H1 (cell line): Measurements from ENCODE around the gene GALR1. TPM values are rescaled to one million over a fixed set of nuclear protein-coding genes. Genes with fewer than 3 reads are reported as not detected.

ENCODE experiments used
- CTCF ChIA-PET: fragments of 300-600 bp; sonication (Branson Sonifier 250); formaldehyde crosslinking; loops from one replicate; lab custom pipeline; 2021; ENCODE audit not compliant: partially characterized antibody; lab: Charles Lee
- POLR2A ChIA-PET: fragments of 300-600 bp; sonication (Branson Sonifier 250); formaldehyde crosslinking; loops from one replicate; lab custom pipeline; 2021; ENCODE audit warnings: inconsistent platforms; ENCODE audit not compliant: partially characterized antibody; lab: Charles Lee
- DNase-seq, 2 experiments: peaks; one replicate each; pipeline versions ENCODE4 v3.0.0 to v3.0.0-alpha.2; 2010 to 2022; ENCODE audit warnings: low spot score in 2 of 2, low read depth in 1 of 2, mixed read lengths in 1 of 2
- FAIRE-seq: peaks from 2 replicates; lab custom pipeline; 2011; peaks lifted over from hg19 to GRCh38; lab: Jason Lieb, UNC
- H2AFZ ChIP-seq: 2 replicates; pipeline ENCODE4 v1.8.1; 2012; ENCODE audit warnings: low read length, inconsistent platforms
- H2AK5ac ChIP-seq: 2 replicates; pipeline ENCODE4 v1.6.1; 2013; ENCODE audit warnings: low read depth, low read length
- H2BK120ac ChIP-seq: replicated peaks from 2 replicates; pipeline ENCODE3; 2013; ENCODE audit warnings: low read depth, low read length, inconsistent platforms
- H2BK12ac ChIP-seq: 2 replicates; pipeline ENCODE4 v1.6.1; 2013; ENCODE audit warnings: low read depth, low read length
- H2BK15ac ChIP-seq: 2 replicates; pipeline ENCODE4 v1.6.1; 2013; ENCODE audit warnings: low read length
- H2BK20ac ChIP-seq: 2 replicates; pipeline ENCODE4 v1.6.1; 2013; ENCODE audit warnings: low read length
- H2BK5ac ChIP-seq: 2 replicates; pipeline ENCODE4 v1.6.1; 2013; ENCODE audit warnings: low read depth, low read length
- H3K14ac ChIP-seq: 2 replicates; pipeline ENCODE4 v1.6.1; 2013; ENCODE audit warnings: inconsistent platforms; ENCODE audit not compliant: insufficient read length
- H3K18ac ChIP-seq: 2 replicates; pipeline ENCODE4 v1.6.1; 2013; ENCODE audit warnings: low read length; ENCODE audit errors: extremely low read depth
- H3K23ac ChIP-seq: 2 replicates; pipeline ENCODE4 v1.6.1; 2013; ENCODE audit warnings: inconsistent platforms; ENCODE audit not compliant: insufficient read length
- H3K23me2 ChIP-seq: 2 replicates; pipeline ENCODE4 v1.6.1; 2013; ENCODE audit warnings: low read depth, low read length
- H3K27ac ChIP-seq: 2 replicates; pipeline ENCODE4 v1.6.1; 2011; ENCODE audit warnings: low read depth, low read length, inconsistent platforms
- H3K27me3 ChIP-seq, 4 experiments: replicated peaks in 1 of 4; 1 replicate in 1 of 4; 2 replicates in 3 of 4; pipeline versions ENCODE4 v1.6.1 to v1.8.1; 2011 to 2013; ENCODE audit warnings: low read length in 3 of 4, mild to moderate bottlenecking in 3 of 4, inconsistent platforms in 2 of 4, mixed read lengths in 2 of 4, moderate library complexity in 1 of 4; ENCODE audit not compliant: control insufficient read depth in 3 of 4, insufficient read depth in 3 of 4; ENCODE audit errors: extremely low read depth in 1 of 4
- H3K36me3 ChIP-seq, 4 experiments: 2 replicates each; pipeline versions ENCODE4 v1.6.1 to v1.8.1; 2011 to 2013; ENCODE audit warnings: mild to moderate bottlenecking in 4 of 4, low read length in 3 of 4, moderate library complexity in 2 of 4, control low read depth in 1 of 4, inconsistent platforms in 1 of 4; ENCODE audit not compliant: insufficient read depth in 4 of 4, control insufficient read depth in 2 of 4
- H3K4ac ChIP-seq: replicated peaks from 2 replicates; pipeline ENCODE3; 2013; ENCODE audit warnings: low read length, low read depth, mixed read lengths, inconsistent platforms; ENCODE audit not compliant: insufficient read length
- H3K4me1 ChIP-seq, 4 experiments: replicated peaks in 1 of 4; 1 replicate in 1 of 4; 2 replicates in 3 of 4; pipeline versions ENCODE4 v1.6.1 to v1.8.1; 2011 to 2013; ENCODE audit warnings: low read length in 3 of 4, inconsistent platforms in 2 of 4, mixed read lengths in 1 of 4; ENCODE audit not compliant: insufficient read depth in 4 of 4, control insufficient read depth in 3 of 4
- H3K4me2 ChIP-seq, 2 experiments: 2 replicates each; pipeline versions ENCODE4 v1.6.1 to v1.8.1; 2011 to 2013; ENCODE audit warnings: low read depth in 2 of 2, low read length in 2 of 2, control low read depth in 1 of 2, inconsistent platforms in 1 of 2, mild to moderate bottlenecking in 1 of 2; ENCODE audit not compliant: insufficient read depth in 1 of 2
- H3K4me3 ChIP-seq, 4 experiments: fragments of 200-600, 300-600 bp in 1 of 4; sonication (generic), shearing (Covaris generic), sonication (Bioruptor Twin) in 1 of 4; 2 replicates each; pipeline versions ENCODE4 v1.5.1 to v1.8.1; 2011 to 2016; ENCODE audit warnings: low read length in 4 of 4, low read depth in 3 of 4, control low read depth in 2 of 4, inconsistent platforms in 2 of 4, mild to moderate bottlenecking in 2 of 4, mixed read lengths in 1 of 4, moderate library complexity in 1 of 4; ENCODE audit not compliant: insufficient read depth in 2 of 4; ENCODE audit errors: extremely low read depth in 1 of 4
- H3K56ac ChIP-seq: replicated peaks from 2 replicates; pipeline ENCODE3; 2013; ENCODE audit warnings: low read depth, mild to moderate bottlenecking, mixed read lengths, low read length, inconsistent platforms; ENCODE audit not compliant: insufficient read length
- H3K79me1 ChIP-seq: 2 replicates; pipeline ENCODE4 v1.6.1; 2013; ENCODE audit warnings: low read depth, low read length, control low read depth
- H3K79me2 ChIP-seq, 2 experiments: 2 replicates each; pipeline versions ENCODE4 v1.6.1 to v1.8.1; 2012 to 2013; ENCODE audit warnings: low read length in 2 of 2, mild to moderate bottlenecking in 2 of 2, inconsistent platforms in 1 of 2; ENCODE audit not compliant: insufficient read depth in 2 of 2, control insufficient read depth in 1 of 2
- H3K9ac ChIP-seq, 4 experiments: replicated peaks in 1 of 4; 1 replicate in 1 of 4; 2 replicates in 3 of 4; pipeline versions ENCODE4 v1.6.1 to v1.8.1; 2011 to 2013; ENCODE audit warnings: low read depth in 3 of 4, low read length in 3 of 4, control low read depth in 2 of 4, mild to moderate bottlenecking in 2 of 4, moderate library complexity in 2 of 4, inconsistent platforms in 1 of 4; ENCODE audit errors: extremely low read depth in 1 of 4
- H3K9me3 ChIP-seq, 2 experiments: 2 replicates each; pipeline versions ENCODE4 v1.6.1 to v1.8.1; 2012 to 2013; ENCODE audit warnings: mild to moderate bottlenecking in 2 of 2, moderate library complexity in 2 of 2, control low read depth in 1 of 2, inconsistent platforms in 1 of 2, low read depth in 1 of 2, low read length in 1 of 2, mixed read lengths in 1 of 2; ENCODE audit not compliant: insufficient read depth in 2 of 2
- H4K20me1 ChIP-seq, 2 experiments: replicated peaks in 1 of 2; 2 replicates each; pipeline versions ENCODE3 to v1.8.1; 2011 to 2013; ENCODE audit warnings: inconsistent platforms in 2 of 2, low read length in 2 of 2, mild to moderate bottlenecking in 1 of 2; ENCODE audit not compliant: insufficient read depth in 2 of 2, control insufficient read depth in 1 of 2
- H4K5ac ChIP-seq: 2 replicates; pipeline ENCODE4 v1.6.1; 2013; ENCODE audit warnings: low read length, low read depth, mixed read lengths, inconsistent platforms; ENCODE audit not compliant: insufficient read length
- H4K8ac ChIP-seq: 2 replicates; pipeline ENCODE4 v1.8.0; 2013; ENCODE audit warnings: mild to moderate bottlenecking, moderate library complexity, low read length, inconsistent platforms; ENCODE audit not compliant: insufficient read depth; ENCODE audit errors: extremely low read depth
- H4K91ac ChIP-seq: replicated peaks from 2 replicates; pipeline ENCODE3; 2013; ENCODE audit warnings: low read length, mixed read lengths, inconsistent platforms; ENCODE audit not compliant: insufficient read length
- FOSL1 ChIP-seq: IDR thresholded peaks from 2 replicates; pipeline ENCODE4 v1.6.1; 2011; ENCODE audit warnings: mild to moderate bottlenecking, low read depth, low read length, moderate library complexity; ENCODE audit not compliant: insufficient read depth
- GTF2F1 ChIP-seq: IDR thresholded peaks from 2 replicates; pipeline ENCODE4 v1.6.1; 2012; ENCODE audit warnings: low read depth, low read length, improper control_type of control experiment, borderline replicate concordance
- HDAC2 ChIP-seq, 2 experiments: fragments of 300-600 bp in 1 of 2; sonication (generic) in 1 of 2; IDR thresholded peaks; 2 replicates each; pipeline ENCODE4 v1.6.1; 2011 to 2012; ENCODE audit warnings: low read depth in 2 of 2, low read length in 2 of 2, mild to moderate bottlenecking in 2 of 2, moderate library complexity in 2 of 2, borderline replicate concordance in 1 of 2, inconsistent platforms in 1 of 2
- HDAC6 ChIP-seq: IDR thresholded peaks from one replicate; pipeline ENCODE4 v1.7.1; 2012; ENCODE audit warnings: low read depth, mild to moderate bottlenecking, inconsistent platforms, low read length, moderate library complexity
- MAFK ChIP-seq: IDR thresholded peaks from 2 replicates; pipeline ENCODE4 v1.6.1; 2012; ENCODE audit warnings: low read depth, mild to moderate bottlenecking, improper control_type of control experiment, low read length
- PHF8 ChIP-seq: fragments of 200-600 bp; sonication (generic); conservative IDR thresholded peaks from 2 replicates; pipeline ENCODE4 v1.7.1; 2012; ENCODE audit warnings: low read depth, mild to moderate bottlenecking, inconsistent platforms, low read length, moderate library complexity
- POU5F1 ChIP-seq: IDR thresholded peaks from 2 replicates; pipeline ENCODE4 v1.6.1; 2011; ENCODE audit warnings: low read depth, mild to moderate bottlenecking, low read length, moderate library complexity
- RXRA ChIP-seq: IDR thresholded peaks from 2 replicates; pipeline ENCODE4 v1.6.1; 2011; ENCODE audit warnings: low read depth, mild to moderate bottlenecking, low read length, moderate library complexity; ENCODE audit not compliant: insufficient read depth
- TAF1 ChIP-seq: IDR thresholded peaks from 2 replicates; pipeline ENCODE4 v1.6.1; 2011; ENCODE audit warnings: mild to moderate bottlenecking, low read depth, low read length
- TAF7 ChIP-seq: optimal IDR thresholded peaks from 2 replicates; pipeline ENCODE3; 2011; ENCODE audit warnings: low read depth, mild to moderate bottlenecking, inconsistent platforms, low read length, moderate library complexity, borderline replicate concordance
- WGBS, 2 experiments: shearing (Covaris generic) in 1 of 2; methylation state at CpG; one replicate each; pipeline versions ENCODE4 v1.1.6 to v1.1.7; 2013 to 2015; ENCODE audit warnings: low lambda C conversion rate in 2 of 2, mixed read lengths in 2 of 2, inconsistent platforms in 1 of 2, low coverage in 1 of 2, missing lambda C conversion rate in 1 of 2; ENCODE audit not compliant: insufficient replicate concordance in 2 of 2, insufficient coverage in 1 of 2, insufficient read length in 1 of 2; ENCODE audit errors: extremely low coverage in 1 of 2, missing lambda C conversion rate in 1 of 2; 5-methylcytosine and 5-hydroxymethylcytosine counted together
- polyA plus RNA-seq, 7 experiments: library from polyadenylated mRNA; depleted of rRNA in 3 of 7; stranded (reverse) in 5 of 7; unstranded in 2 of 7; fragments of >200 nt in 5 of 7; fragments of 200-250 nt in 2 of 7; gene quantifications; 1 replicate in 5 of 7; 2 replicates in 1 of 7; 4 replicates in 1 of 7; pipeline versions ENCODE4 v1.2.1 to v1.2.3, GENCODE V29; 2011 to 2013; ENCODE audit warnings: missing spikeins in 2 of 7, mixed read lengths in 2 of 7
- total RNA-seq: library from RNA; stranded (reverse); fragmentation: NEBNext Ultra II Directional; extraction: Animal tissue kit (Norgen Biotek cat#: 25700); gene quantifications from 2 replicates; pipeline ENCODE4 v1.2.1, GENCODE V29; 2021
- TF ChIP-seq, protein P1 (sequence below): IDR thresholded peaks from 2 replicates; pipeline ENCODE4 v1.6.1; 2011; ENCODE audit warnings: low read length, improper control_type of control experiment

Gene GALR1
- total and polyA plus RNA-seq, 2 of the 8 experiments (the other 6 are each of a cell fraction or from before 2014, with no cell fraction given) = 0.09 to 1.6 TPM

DNA sequence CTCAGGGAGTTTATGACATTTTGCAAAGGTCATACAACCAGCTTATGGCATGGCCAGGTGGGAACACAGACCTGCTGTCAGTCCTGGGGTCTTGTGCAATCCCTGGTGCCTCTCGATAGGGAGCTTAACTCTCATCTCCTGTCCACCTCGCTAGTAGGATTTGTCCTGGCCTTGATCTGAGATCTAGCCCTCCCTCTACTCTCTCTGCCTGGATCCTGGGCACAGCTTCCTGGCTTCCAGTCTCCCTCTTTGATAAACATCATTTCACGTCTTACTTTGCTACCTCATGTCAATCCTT, 13.8 kb downstream of the GALR1 start:
- no peak overlapping the region for H2BK12ac ChIP-seq
- H3K23ac ChIP-seq = no peak overlapping the region
- no peaks in the 10 kb centered on the region; a peak in 1 of 7 replicates for H3K27me3 ChIP-seq
- H4K20me1 ChIP-seq = peaks cover 0 to 1% of the 10 kb centered on the region in 2 experiments
- FAIRE-seq = no peak
- 89% methylated on average over 3 of the region's 3 CpGs; no CpG with 5 or more reads in 1 of the 2 experiments for WGBS, 2 experiments
- no peaks in the 10 kb centered on the region for H3K79me2 ChIP-seq
- H2AFZ ChIP-seq = no peak overlapping the region
- no peak overlapping the region for H4K8ac ChIP-seq
- no peak overlapping the region for H3K4ac ChIP-seq
- H3K4me3 ChIP-seq = no peak overlapping the region
- no peak for DNase-seq
- no peak overlapping the region for H2BK15ac ChIP-seq
- no peak overlapping the region for H3K27ac ChIP-seq
- H3K36me3 ChIP-seq = no peaks in the 10 kb centered on the region
- H3K18ac ChIP-seq = no peak overlapping the region
- no peak overlapping the region for H2AK5ac ChIP-seq
- H2BK5ac ChIP-seq = no peak overlapping the region
- H3K56ac ChIP-seq = no peak overlapping the region
- H3K9ac ChIP-seq = no peak overlapping the region
- H3K4me1 ChIP-seq = no peaks in the 10 kb centered on the region
- H3K79me1 ChIP-seq = no peaks in the 10 kb centered on the region
- no peak overlapping the region for H2BK20ac ChIP-seq
- ChIA-PET POLR2A (no interaction called here), CTCF (interaction anchor here (0.9 to 1.4 kb wide), 2 partner anchors 52 to 263 kb away, joined by 3 to 4 read pairs; no protein-coding TSS in a partner anchor)
- no peak overlapping the region for H3K14ac ChIP-seq
- H2BK120ac ChIP-seq = no peak overlapping the region
- H4K91ac ChIP-seq = no peak overlapping the region
- no peak overlapping the region for H3K4me2 ChIP-seq
- H3K23me2 ChIP-seq = peaks cover 10% of the 10 kb centered on the region; the same call in 1 of the 2 replicates
- H4K5ac ChIP-seq = no peak overlapping the region
- H3K9me3 ChIP-seq = peaks cover 2 to 5% of the 10 kb centered on the region in 2 experiments; a peak in 2 of 4 replicates
- TF ChIP-seq FOSL1 (no peak), HDAC6 (no peak), TAF1 (no peak), MAFK (no peak), TAF7 (no peak), GTF2F1 (no peak), POU5F1 (no peak), HDAC2 (IDR thresholded peaks at IDR 0.05; ENCODE audit: borderline replicate concordance in 1 of 2, low read depth in 2 of 2, low read length in 2 of 2) (no peak), PHF8 (no peak), RXRA (no peak)
- TF ChIP-seq, protein P1, sequence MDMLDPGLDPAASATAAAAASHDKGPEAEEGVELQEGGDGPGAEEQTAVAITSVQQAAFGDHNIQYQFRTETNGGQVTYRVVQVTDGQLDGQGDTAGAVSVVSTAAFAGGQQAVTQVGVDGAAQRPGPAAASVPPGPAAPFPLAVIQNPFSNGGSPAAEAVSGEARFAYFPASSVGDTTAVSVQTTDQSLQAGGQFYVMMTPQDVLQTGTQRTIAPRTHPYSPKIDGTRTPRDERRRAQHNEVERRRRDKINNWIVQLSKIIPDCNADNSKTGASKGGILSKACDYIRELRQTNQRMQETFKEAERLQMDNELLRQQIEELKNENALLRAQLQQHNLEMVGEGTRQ = no peak
